Non-pigmented ciliary epithelial cell (primary cell): Measurements from ENCODE around the gene ST3GAL3.

ENCODE experiments used
- DNase-seq: peaks from one replicate; pipeline ENCODE4 v3.0.0-alpha.2; 2010; ENCODE audit warnings: low read depth

Gene ST3GAL3

DNA sequence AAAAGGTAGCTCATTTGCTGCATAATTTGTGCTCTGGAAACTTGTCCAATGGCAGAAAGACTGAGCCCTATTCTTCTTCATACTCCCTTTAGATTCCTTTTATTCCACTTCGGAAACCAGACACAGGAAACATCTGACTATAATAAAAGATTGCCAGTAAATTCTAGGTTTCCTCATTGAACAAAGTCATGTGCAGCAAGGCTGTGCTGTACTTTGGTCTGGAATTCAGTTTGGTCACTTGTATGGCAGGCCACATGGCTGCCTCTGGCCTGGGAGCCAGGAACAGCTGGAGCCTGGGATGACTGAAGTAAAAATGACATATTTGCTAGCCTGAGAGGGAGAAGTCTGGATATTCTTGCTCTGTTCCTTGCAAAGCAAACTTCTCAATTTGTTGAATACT is 79.6 kb downstream of the ST3GAL3 start:
- no peak for DNase-seq

DNA sequence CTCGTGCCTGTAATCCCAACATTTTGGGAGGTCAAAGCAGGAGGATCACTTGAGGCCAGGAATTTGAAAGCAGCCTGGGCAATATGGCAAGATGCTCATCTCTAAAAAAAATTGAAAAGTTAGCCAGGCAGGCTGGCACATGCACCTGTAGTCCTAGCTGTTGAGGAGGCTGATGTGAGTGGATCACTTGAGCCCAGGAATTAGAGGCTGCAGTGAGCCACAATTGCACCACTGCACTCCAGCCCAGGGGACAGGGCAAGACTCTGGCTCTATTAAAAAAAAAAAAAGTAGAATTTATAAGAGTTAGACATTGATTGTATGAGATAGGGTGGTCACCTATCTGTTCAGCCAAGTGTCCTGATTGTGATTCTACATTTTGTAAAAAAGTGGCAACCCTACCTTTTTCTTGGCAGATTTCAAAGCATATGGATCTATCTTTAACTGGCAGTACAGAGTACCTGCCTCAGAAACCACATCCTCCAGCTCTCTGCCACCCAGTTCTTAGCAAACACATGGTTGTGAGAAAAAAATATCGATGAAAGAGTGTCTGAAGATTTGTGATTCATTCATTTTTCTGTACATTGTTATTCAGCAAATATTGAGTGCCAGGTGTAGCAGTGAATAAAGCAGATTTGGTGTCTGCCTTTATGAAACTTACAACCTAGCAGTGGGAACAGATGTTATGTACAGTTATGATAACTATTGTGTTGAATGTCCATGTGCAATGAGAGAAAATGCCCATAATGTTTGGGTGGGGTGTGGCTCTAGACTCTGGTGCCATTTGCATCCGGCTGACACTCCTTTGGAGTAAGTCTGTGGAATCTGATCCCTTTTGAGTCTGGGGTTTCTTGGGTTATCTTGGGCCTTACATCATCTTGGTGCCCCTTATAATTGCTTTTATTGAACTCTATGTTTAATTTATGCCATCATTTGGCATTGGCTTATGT is 82.5 kb downstream of the ST3GAL3 start:
- no peak for DNase-seq

DNA sequence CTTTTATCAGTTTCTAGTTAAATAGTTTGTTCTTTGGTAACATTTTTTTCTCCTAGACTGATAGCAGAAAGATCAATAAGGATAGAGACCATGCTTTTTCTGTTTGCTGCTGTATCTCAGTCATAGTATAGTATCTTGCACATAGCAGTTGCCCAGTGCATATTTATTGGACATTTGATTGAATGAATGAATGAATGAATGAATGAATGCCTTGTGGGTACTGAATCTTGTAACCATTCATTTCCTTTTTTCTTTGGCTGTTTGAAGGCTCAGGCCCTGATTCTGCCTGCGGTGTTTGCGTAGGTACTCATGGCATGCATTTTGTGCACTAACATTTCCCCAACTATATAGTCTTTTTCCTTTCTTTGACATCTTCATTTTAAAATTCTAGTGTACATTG is 83.9 kb downstream of the ST3GAL3 start:
- DNase-seq = no peak

DNA sequence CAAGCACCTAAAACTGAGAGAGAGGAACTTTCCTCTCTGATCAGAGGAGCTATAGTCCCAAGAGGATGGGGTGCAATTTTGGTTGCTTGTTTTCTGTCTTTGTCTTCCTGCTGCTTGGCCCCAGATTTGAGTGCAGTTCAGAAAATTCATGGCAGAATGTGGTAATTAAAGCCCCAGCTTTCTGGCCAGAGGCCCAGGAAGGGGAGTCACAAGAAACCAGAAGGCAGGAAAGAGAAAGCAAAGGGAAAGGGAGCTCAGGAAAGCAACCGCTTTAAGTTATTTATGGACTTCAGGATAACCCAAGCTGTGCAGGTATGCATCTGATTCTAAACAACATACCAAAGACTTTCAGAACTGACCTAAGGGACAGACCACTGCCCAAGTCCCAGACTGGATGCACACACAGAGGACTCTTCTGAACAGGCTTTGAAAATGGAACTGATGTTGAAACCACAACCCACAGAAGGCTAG is 88.8 kb downstream of the ST3GAL3 start:
- DNase-seq = peak; percentile 35

DNA sequence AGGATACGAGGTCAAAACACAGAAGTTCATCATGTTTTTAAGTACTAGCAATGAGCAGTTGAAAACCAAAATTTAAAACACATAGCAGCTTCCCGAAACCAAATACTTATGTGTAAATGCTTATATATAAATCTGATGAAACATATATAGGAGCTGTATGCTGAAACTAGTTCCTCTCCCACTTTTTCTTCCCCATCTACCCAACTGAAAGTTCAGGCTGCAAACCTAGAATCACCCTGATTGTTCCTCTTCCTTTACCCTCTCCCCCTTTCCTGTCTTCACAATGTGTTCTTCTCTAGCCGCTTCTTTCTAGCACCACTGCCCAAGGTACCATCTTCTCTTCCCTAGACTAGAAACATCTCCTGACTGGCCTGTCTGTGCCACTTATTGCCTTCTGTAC is 90.6 kb downstream of the ST3GAL3 start:
- DNase-seq = no peak

DNA sequence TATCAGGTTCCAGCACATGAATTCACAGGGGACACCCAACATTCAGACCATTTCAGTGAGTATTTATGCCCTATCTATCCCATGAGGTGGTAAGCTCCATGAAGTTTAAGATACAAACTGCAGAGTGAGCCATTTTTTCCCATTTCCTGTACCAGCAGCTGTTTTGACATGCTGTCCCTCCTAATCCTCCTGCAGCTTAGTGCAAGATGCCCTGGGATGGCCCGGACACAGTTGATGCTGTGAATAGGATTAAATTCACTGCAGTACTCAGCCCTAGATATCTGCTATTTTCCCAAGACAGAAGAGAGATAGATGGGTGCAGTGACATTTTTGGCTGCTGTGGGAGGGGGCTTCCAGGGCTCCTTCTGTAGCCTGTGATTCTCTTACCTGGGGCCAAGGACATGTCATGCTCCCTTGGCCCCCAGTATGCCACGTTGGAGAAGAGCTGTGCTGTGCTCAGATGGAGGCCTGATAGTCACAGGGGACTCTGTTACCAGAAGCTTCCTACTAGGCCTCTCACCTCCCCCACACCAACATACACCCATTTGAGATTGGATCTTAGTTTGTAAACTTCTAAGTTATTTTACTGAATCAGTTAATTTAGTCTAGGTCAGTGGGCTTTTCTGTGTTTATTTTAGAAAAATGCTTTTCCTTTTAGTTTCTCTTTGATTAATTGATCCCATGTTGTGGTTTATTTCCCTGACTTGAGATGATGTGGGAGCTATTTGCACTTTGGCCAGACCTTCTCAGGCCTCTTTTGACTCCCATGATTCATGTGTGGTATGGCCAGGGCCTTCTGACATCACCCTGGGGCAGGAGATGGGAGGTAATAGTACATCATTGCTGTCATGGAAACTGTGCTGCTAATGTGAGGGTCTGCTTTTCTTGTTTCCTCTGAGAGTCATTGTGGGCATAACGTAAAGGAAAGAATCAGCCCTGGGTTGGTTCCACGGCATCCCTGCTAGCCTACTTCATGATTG is 92.6 kb downstream of the ST3GAL3 start:
- DNase-seq = peak; percentile 41

DNA sequence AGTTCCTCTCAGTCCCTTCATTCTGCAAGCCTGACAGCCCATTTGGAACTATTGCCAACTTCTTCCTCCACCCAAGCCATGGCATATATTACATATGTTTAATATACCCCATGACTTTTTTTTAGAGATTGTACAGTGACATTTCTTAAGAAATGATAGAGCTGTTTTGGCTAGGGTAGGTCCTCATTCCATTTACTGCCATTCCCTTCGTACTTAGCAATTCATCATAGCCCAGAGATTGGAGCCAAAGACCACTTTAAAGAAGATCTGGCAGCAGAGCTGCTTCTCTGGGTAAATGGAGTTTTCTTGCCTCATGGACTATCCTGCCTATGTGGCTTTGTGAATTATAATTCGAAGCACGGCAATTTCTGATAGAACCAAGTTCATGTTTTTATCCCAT is 93.4 kb downstream of the ST3GAL3 start:
- no peak for DNase-seq

DNA sequence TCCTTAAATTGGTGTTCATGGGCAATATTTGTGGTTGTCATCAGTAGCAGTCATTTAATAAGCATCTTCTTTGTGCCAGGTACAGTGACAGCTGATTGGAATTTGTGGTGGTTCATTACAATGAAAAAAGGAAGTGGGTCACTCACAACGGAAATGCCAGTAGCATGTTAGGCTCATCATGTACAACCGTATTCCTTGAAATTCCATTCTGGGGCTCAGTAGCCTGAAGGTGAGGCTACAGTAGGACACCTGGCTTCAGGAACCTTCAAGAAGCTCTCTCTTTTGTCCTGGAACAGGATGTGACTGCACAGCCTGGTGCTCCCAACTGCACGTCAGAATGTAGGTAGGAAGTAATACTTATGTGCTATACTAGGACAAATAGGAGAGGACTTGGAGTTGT is 93.9 kb downstream of the ST3GAL3 start:
- no peak for DNase-seq

DNA sequence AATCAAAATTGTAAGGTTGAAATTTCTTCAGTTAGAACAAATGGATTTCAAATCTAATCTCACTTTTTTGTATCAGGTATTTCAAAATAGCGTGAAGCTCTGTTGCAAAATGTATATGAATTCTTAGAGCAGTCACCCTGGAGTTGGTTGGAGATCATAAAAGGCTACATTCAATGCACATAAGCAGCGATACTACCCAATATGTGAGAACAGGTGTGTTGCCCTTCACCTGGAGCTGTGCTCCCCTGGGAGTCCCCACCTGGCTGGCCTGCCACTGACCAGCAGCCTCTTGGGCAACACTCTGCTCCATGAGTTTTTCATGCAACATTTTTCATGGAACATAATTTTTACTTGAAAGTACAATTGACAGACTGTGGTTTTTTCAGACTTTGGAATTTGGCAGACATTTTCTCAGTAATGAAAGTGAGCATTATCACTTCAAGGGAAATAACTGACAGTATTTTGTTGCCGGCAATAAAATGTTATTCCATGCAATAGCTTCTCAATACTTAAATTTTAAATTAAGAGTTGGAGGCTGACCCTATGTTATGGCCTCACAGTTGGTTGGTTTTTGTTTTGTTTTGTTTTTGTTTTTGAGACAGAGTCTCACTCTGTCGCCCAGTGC is 95.1 kb downstream of the ST3GAL3 start:
- no peak for DNase-seq

DNA sequence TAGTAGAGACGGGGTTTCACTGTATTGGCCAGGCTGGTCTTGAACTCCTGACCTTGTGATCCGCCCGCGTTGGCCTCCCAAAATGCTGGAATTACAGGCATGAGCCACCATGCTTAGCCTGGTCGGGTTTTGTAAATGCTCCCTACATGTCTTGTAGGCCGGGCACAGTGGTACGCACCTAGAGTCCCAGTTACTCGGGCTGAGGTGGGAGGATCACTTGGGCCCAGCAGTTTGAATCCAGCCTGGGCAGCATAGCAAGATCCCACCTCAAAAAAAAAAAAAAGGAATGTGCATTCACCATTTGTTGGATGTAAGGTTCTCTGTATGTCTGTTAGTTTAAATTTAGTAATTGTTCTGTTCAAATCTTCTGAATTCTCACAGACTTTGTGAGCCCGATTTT is 95.8 kb downstream of the ST3GAL3 start:
- DNase-seq = no peak

DNA sequence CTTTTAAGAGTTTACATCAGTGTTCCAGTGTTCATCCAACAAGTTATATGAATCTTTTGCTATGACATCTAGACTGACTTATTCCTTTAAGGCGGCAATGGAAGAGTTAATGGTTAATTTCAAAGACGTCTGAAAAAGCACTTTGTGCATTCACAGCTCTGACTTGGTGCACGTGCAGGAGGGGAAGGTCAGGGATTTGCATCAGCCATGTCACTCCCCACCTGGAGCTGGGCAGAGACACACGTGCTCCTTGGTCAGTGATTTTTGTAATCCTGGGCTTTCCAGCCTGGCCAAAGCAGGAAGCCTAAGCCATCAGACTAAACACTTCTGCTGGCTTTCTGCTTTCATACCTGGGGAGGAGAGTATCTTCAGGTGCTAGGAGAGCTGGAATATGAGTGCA is 96.3 kb downstream of the ST3GAL3 start:
- no peak for DNase-seq

DNA sequence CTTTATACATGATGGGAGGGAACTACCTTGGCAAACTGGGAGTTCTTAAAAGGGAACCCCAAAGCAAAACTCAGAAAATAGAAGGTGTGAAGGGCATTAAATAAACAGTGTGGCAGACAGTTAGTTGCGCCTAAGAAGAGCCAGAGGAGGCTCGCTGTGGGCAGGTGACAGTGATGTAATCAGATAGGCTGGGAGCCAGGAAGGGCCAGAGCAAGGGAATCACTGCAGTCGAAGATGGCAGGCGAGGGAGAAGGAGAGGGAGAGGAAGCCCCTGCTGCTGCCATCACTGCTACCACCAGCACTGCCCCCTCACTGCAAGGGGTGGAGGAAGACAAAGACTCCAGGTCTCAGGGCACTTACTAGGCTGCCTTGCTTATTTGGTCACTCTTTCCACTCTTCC is 97.2 kb downstream of the ST3GAL3 start:
- DNase-seq = no peak

DNA sequence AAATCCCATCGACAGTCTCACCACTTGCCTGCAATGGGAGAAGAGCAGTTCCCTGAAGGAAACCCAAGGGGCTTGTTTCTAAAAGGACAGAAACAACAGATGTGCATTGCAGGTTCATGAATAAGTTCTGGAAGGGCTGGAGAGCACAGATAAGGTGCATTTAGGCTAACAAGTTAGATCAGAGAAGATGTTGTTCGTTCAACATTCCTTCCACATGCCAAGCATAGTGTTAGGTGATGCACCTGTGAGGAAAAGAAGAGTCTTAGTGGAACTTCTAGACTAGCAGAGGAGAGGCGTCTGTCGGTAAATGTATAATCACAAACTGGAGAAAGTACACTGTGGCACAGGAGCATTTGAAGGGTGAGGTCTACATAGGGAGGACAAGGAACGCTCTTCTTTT is 98.0 kb downstream of the ST3GAL3 start:
- DNase-seq = no peak

DNA sequence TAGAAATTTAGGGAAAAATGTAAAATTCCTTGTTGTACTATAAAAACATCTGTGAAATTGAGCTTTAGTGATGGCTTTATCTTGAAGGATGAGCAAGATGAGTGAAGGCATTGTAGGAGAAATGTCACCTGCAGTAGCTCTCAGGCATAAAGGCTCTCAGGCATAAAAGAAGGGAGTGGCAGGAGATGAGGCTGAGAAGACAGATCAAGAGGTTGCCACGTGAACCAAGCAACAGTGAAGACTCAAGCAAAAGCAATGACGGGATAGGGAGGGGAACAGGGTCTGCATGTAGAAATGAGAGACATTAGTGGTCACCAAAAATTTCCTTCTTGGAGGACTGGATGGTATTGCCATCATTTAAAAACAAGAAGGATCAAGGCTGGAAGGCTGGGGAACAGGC is 98.8 kb downstream of the ST3GAL3 start:
- DNase-seq = no peak

DNA sequence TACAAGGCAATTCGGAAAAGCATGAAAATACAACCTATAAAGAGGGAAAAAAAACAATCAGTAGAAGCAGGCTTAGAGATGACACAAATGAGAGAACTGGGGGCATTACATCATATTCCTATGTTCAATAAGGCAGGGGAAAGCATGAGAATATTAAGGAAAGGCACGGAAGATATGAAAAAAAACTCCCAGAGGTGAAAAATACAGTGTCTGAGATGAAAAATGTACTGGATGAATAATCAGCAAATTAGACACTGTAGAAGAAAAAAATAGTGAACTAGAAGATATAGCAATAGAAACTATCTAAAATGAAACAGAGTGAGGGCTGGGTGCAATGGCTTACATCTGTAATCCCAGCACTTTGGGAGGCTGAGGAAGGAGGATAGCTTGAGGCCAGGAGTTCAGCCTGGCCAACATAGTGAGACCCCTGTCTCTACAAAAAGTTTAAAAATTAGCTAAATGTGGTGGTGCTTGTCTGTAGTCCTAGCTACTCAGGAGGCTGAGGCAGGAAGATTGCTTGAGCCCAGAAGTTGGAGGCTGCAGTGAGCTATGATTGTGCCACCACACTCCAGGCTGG is 101.8 kb downstream of the ST3GAL3 start:
- DNase-seq = no peak

DNA sequence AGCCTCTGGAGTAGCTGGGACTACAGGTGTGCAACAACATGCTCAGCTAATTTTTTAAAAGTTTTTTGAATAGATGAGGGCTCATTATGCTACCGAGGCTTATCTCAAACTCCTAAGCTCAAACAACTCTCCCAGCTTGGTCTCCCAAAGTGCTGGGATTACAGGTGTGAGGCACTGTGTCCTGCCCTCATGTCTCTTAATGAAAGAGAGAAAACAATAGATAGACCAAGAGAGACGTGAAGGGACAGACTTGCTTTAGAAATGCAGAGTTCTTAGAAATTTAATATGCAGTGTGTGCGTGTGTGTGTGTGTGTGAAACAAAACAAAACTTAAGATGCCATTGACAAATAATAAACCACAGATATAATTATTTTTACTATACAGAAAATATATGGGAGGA is 105.2 kb downstream of the ST3GAL3 start:
- no peak for DNase-seq

DNA sequence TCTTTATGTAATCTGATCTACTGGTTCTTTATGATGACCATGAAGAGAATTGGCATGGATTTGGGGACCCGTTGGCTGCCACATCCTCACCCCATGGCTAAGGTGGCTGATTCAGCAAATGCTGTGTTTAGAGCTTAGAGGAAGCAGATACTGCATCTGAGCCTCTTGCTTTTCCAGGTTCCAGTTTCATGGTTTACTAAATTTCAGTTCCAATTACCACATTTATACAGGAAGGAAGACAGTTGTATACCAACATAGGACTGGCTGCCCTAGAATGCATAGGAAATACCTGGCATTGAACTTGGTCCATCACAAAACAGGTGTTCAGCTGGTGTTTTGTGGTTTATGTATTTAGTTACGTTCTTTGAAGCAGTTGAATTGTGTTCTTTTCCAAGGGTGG is 107.1 kb downstream of the ST3GAL3 start:
- no peak for DNase-seq

DNA sequence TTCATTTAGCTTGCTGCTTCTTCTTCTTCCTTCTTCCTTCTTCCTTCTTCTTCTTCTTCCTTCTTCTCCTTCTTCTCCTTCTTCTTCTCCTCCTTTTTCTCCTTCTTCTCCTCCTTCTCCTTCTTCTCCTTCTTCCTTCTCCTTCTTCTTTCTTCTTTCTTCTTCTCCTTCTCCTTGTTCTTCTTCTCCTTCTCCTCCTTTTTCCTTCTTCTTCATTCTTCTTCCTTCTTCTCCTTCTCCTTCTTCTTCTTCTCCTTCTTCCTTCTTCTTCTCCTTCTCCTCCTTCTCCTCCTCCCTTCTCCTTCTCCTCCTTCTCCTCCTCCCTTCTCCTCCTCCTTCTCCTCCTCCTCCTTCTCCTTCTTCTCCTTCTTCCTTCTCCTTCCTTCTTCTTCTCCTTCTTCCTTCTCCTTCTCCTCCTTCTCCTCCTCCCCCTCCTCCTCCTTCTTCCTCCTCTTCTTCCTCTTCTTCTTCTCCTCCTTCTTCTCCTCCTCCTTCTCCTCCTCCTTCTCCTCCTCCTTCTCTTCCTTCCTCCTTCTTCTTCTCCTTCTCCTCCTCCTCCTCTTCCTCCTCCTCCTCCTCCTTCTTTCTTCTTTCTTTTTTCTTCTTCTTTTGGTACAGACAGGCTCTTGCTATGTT is 110.1 kb downstream of the ST3GAL3 start:
- DNase-seq = no peak

DNA sequence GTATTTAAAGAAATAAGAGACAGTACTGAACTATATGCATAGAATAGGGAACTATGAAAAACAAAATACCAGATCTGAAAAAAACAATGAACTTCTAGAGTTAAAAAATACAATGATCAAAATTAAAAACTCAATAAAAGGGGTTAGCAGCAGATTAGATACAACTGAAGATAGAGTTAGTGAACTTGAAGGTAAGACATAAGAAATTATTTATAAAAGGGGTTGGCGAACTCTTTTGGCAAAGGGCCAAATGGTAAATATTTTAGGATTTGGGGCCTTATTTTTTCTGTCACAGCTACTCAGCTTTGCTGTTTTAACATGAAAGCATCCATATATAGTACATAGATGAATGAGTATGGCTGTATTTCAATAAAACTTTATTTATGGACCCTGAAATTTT is 111.4 kb downstream of the ST3GAL3 start:
- no peak for DNase-seq

DNA sequence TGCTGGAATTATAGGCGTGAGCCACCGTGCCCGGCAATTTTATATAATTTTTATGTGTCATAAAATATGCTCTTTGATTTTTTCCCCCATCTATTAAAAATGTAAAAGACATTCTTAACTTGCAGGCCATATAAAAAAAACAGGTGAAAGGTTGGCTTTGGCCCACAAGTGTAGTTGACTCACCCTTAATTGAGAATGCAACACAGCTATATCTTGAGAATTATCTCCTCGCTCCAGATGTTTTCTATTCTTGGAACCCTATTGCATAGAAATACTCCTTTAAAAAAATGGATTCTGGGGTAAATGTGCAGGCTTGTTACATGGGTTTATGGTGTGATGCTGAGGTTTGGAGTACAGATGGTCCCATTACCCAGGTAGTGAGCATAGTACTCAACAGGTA is 112.0 kb downstream of the ST3GAL3 start:
- no peak for DNase-seq

DNA sequence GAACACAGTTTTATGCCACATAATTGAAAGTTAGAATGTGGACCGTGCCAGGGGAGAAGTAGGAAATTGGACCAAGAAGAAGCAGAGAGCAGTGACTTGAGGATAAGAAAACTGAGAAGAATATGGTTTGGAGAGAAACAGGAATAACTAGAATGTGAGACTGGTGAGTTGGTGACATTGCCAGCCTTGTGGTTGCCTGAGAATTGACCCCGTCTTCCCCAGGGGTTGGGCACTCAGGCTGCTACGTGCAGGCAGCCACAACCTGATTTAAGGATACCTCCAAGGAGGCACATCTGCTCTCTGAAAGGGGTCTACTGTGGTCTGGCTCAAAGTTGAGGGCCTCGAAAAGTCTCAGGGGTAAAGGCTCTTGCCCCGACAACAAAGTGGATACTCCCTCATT is 114.1 kb downstream of the ST3GAL3 start:
- no peak for DNase-seq
